Ovary (tissue), 9 donors: Measurements from ENCODE around the gene CRACR2B. TPM values are rescaled to one million over a fixed set of nuclear protein-coding genes. Genes with fewer than 3 reads are reported as not detected.

ENCODE experiments used
- DNase-seq, 5 donors: peaks; one replicate each; pipeline ENCODE4 v3.0.0-alpha.2; 2019 to 2020
- H3K27ac ChIP-seq, 2 donors: fragments of 200-600 bp; one replicate each; pipeline versions ENCODE4 v1.5.1 to v1.8.0; 2019 to 2022
- H3K27me3 ChIP-seq: fragments of 200-600 bp; one replicate; pipeline ENCODE4 v1.8.0; 2022
- H3K36me3 ChIP-seq: fragments of 200-600 bp; sonication (generic); one replicate; pipeline ENCODE4 v1.5.1; 2019
- H3K4me1 ChIP-seq: one replicate; pipeline ENCODE4 v1.8.1; 2013; ENCODE audit warnings: mild to moderate bottlenecking, moderate library complexity; ENCODE audit not compliant: insufficient read depth
- H3K4me3 ChIP-seq: fragments of 200-600 bp; sonication (generic); one replicate; pipeline ENCODE4 v1.5.1; 2017
- H3K9me3 ChIP-seq, 2 donors: fragments of 200-600 bp in 1 of 2; sonication (generic) in 1 of 2; one replicate each; pipeline versions ENCODE4 v1.5.1 to v1.8.1; 2013 to 2019; ENCODE audit warnings: mild to moderate bottlenecking in 1 of 2, moderate library complexity in 1 of 2
- EP300 ChIP-seq: sonication (generic); formaldehyde crosslinking; IDR thresholded peaks from one replicate; pipeline ENCODE4 v1.6.1; 2017; ENCODE audit warnings: antibody characterized with exemption
- POLR2A ChIP-seq: fragments of 450-650 bp; IDR thresholded peaks from one replicate; pipeline ENCODE4 v1.6.1; 2017; ENCODE audit warnings: antibody characterized with exemption, mild to moderate bottlenecking, moderate library complexity
- WGBS, 3 donors: extraction: QIAGEN DNeasy Blood & Tissue Kit in 1 of 3; methylation state at CpG; one replicate each; pipeline versions ENCODE4 v1.1.5 to v1.1.7; 2013 to 2017; 5-methylcytosine and 5-hydroxymethylcytosine counted together
- intact Hi-C, 4 donors: fragments of 100-400 bp; cut with DNase I; formaldehyde crosslinking; loops; one replicate each; pipeline versions ENCODE4 v1.11.0 to v1.15.1; 2022 to 2023
- polyA plus RNA-seq, 2 donors: library from polyadenylated mRNA; stranded (reverse); fragments of 200-250 nt in 1 of 2; fragments of 350-450 nt in 1 of 2; fragmentation: Illumina TruSeq in 1 of 2; extraction: RNeasy Lipid Tissue Mini Kit (QIAGEN cat#74804) in 1 of 2; gene quantifications; one replicate each; pipeline ENCODE4 v1.2.3, GENCODE V29; 2013 to 2014
- total RNA-seq, 7 donors: library from RNA; depleted of rRNA in 2 of 7; stranded (reverse); fragments of >200 nt in 2 of 7; fragmentation: NEBNext Ultra II Directional in 3 of 7; extraction: Animal tissue kit (Norgen Biotek cat#: 25700) in 3 of 7; gene quantifications; one replicate each; pipeline versions ENCODE4 v1.1.0 to v1.2.4, GENCODE V29; 2016 to 2023
- TF ChIP-seq, protein P1 (sequence below), 3 donors: fragments of 450-650 bp in 2 of 3; fragments of 200-600 bp in 1 of 3; IDR thresholded peaks; one replicate each; pipeline versions ENCODE4 v1.5.1 to v1.8.0; 2016 to 2022; ENCODE audit warnings: antibody characterized with exemption in 3 of 3, mild to moderate bottlenecking in 1 of 3
- donor health status: DM: no; HTN: no; CAD: no; lungs with moderate emphysema.
- donor health status: DM: no; HTN: no; CAD: no.
- donor health status: Bipolar disorder and iron deficiency.
- donor health status: DM: yes; HTN: yes; CAD: no.
- donor health status: DM: no; HTN: no; CAD: no.
- donor health status: DM: yes; HTN: yes; CAD: no.

CRACR2B gene
- total and polyA plus RNA-seq, 9 donors: 0.18 to 6.5 (median 3.9) TPM

DNA sequence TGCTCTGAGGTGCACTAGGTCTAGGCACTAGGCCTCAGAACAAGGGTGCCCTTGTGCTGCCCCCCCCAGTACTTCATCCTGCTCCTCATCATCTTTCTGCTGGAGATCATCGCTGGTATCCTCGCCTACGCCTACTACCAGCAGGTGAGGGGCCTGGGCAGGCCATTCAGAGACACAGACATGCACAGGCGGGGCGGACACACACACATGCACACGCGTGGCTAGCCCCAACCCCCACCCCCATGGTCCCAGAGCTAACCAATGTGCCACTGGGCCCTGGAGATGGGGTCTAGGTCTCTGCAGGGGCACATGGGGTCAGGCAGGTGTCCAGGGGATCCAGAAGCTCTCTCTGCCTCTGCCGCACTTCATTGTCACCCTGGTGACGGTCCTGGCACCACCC lies 9.0 kb downstream of the CRACR2B start:
- WGBS, 3 donors: 76 to 92% (median 82%) methylated on average over 8 to 9 of the region's 9 CpGs
- no peak for TF ChIP-seq EP300
- TF ChIP-seq, protein P1, sequence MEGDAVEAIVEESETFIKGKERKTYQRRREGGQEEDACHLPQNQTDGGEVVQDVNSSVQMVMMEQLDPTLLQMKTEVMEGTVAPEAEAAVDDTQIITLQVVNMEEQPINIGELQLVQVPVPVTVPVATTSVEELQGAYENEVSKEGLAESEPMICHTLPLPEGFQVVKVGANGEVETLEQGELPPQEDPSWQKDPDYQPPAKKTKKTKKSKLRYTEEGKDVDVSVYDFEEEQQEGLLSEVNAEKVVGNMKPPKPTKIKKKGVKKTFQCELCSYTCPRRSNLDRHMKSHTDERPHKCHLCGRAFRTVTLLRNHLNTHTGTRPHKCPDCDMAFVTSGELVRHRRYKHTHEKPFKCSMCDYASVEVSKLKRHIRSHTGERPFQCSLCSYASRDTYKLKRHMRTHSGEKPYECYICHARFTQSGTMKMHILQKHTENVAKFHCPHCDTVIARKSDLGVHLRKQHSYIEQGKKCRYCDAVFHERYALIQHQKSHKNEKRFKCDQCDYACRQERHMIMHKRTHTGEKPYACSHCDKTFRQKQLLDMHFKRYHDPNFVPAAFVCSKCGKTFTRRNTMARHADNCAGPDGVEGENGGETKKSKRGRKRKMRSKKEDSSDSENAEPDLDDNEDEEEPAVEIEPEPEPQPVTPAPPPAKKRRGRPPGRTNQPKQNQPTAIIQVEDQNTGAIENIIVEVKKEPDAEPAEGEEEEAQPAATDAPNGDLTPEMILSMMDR (IDR thresholded peaks at IDR 0.05): no peak
- TF ChIP-seq POLR2A: no peak
- intact Hi-C loops: no loop called here
- Histone ChIP-seq H3K9me3 (no peaks in the 10 kb centered on the region), H3K27ac (no peak overlapping the region), H3K4me1 (peaks cover 23% of the 10 kb centered on the region), H3K36me3 (no peaks in the 10 kb centered on the region), H3K4me3 (no peak overlapping the region), H3K27me3 (no peaks in the 10 kb centered on the region)
- no peak for DNase-seq

DNA sequence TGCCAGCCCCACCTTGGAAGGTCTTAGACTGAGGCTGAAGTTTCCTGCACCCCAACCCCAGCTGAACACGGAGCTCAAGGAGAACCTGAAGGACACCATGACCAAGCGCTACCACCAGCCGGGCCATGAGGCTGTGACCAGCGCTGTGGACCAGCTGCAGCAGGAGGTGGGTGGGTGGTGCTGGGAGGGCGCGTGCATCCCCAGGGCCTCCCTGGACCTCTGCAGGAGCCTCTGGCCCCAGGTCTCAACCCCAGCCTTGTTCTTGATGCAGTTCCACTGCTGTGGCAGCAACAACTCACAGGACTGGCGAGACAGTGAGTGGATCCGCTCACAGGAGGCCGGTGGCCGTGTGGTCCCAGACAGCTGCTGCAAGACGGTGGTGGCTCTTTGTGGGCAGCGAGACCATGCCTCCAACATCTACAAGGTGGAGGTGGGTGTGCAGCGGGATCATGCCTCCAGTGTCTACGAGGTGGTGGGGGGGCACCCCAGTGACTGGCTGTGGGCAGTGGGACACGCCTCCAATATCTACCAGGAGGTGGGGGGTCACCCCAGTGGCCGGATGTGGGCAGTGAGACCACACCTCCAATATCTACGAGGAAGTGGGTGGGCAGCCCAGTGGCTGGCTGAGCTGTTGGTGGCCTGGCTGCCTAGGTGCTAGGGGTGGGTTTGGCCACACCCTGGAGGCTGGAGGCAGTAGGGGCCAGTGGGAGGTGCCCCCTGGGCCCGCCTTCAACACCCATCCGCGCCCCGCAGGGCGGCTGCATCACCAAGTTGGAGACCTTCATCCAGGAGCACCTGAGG lies 9.7 kb downstream of the CRACR2B start:
- TF ChIP-seq POLR2A: no peak
- TF ChIP-seq, protein P1 (IDR thresholded peaks at IDR 0.05): no peak
- no peak for DNase-seq
- WGBS, 3 donors: 79 to 85% (median 84%) methylated on average over 22 of the region's 22 CpGs
- no peak overlapping the region for H3K4me3 ChIP-seq
- intact Hi-C loops: no loop called here
- H3K27ac ChIP-seq: no peak overlapping the region
- no peaks in the 10 kb centered on the region for H3K9me3 ChIP-seq
- H3K36me3 ChIP-seq: no peaks in the 10 kb centered on the region
- peaks cover 20% of the 10 kb centered on the region for H3K4me1 ChIP-seq
- no peaks in the 10 kb centered on the region for H3K27me3 ChIP-seq

DNA sequence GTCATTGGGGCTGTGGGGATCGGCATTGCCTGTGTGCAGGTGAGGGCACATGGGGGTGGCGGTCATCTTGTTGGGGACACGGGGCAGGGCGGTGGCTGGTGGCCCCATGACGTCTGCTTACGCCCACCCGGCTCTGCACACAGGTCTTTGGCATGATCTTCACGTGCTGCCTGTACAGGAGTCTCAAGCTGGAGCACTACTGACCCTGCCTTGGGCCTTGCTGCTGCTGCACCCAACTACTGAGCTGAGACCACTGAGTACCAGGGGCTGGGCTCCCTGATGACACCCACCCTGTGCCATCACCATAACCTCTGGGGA lies 10.2 kb downstream of the CRACR2B start:
- peaks cover 18% of the 10 kb centered on the region for H3K4me1 ChIP-seq
- WGBS, 3 donors: 69 to 82% (median 71%) methylated on average over 8 of the region's 8 CpGs
- no peak overlapping the region for H3K27ac ChIP-seq
- no peak for TF ChIP-seq EP300
- TF ChIP-seq, protein P1 (IDR thresholded peaks at IDR 0.05): no peak
- no peak for TF ChIP-seq POLR2A
- H3K27me3 ChIP-seq: no peaks in the 10 kb centered on the region
- no peak for DNase-seq
- intact Hi-C loops: no loop called here
- no peak overlapping the region for H3K4me3 ChIP-seq
- H3K9me3 ChIP-seq: no peaks in the 10 kb centered on the region
- no peaks in the 10 kb centered on the region for H3K36me3 ChIP-seq

DNA sequence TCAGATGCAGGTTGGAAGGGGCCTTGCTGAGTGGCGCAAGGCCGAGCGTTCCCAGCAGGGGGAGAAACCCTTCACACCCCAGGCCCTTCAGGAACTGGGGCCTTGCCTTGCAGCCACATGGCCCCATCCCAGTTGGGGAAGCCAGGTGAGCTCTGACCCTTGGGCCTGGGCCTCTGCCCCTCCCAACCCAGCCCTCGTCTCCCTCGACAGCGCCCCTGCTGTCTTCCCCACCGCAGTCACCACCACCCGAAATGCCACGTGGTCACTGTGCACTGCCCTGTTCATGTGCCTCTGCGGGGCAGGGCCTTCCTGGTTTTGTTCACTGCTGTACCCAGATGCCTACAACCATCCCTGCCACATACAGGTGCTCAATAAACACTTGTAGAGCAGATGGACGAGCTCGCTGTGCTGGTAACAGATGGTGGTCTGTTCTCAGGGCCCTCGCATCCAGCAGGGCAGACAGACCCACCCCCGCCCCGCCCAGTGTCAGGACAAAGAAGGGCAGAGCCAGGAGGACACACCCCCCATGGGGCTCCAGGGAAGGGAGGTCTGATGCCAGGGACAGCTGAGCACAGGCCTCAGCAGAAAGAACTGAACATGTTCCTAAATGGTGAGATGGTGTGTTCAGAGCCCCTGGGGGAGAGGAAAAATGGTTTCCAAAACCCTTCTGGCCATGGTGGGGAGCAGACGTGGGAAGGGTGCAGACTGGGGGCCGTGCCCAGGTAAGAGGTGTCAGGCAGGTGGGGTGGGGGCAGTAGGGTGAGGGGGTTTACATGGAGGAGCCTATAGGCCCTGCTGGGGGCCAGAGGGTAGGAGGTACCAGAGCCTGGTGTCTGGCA lies 10.9 kb downstream of the CRACR2B start:
- Histone ChIP-seq H3K27ac (no peak overlapping the region), H3K27me3 (no peaks in the 10 kb centered on the region), H3K4me1 (peaks cover 18% of the 10 kb centered on the region), H3K36me3 (no peaks in the 10 kb centered on the region), H3K9me3 (no peaks in the 10 kb centered on the region), H3K4me3 (no peak overlapping the region)
- no peak for TF ChIP-seq POLR2A
- TF ChIP-seq EP300: no peak
- TF ChIP-seq, protein P1 (IDR thresholded peaks at IDR 0.05): no peak
- DNase-seq: no peak
- WGBS, 3 donors: 38 to 60% (median 47%) methylated on average over 17 of the region's 17 CpGs
- intact Hi-C loops: no loop called here
